HepG2 (cell line): ENCODE measurements around the gene MTO1. TPM values are rescaled to one million over a fixed set of nuclear protein-coding genes. Genes with fewer than 3 reads are reported as not detected.

Experiments
- AFF4 ChIP-seq: sonication (generic); formaldehyde crosslinking; IDR thresholded peaks from 2 replicates; pipeline ENCODE4 v1.4.0; 2020; ENCODE audit warnings: missing genetic modification reagents
- CREB1 ChIP-seq, 2 experiments: fragments of 450-650 bp in 1 of 2; IDR thresholded peaks; 2 replicates each; pipeline ENCODE4 v1.6.1; 2016 to 2017; ENCODE audit warnings: control low read depth in 1 of 2, mild to moderate bottlenecking in 1 of 2, missing compliant biosample characterization in 1 of 2, missing genetic modification characterization in 1 of 2
- HCFC1 ChIP-seq: fragments of 150-350 bp; IDR thresholded peaks from 2 replicates; pipeline ENCODE4 v1.6.1; 2014; ENCODE audit warnings: low read depth, low read length
- KLF6 ChIP-seq: IDR thresholded peaks from 2 replicates; pipeline ENCODE4 v1.8.0; 2016; ENCODE audit warnings: missing biosample characterization, missing genetic modification reagents
- MIXL1 ChIP-seq: IDR thresholded peaks from 2 replicates; pipeline ENCODE4 v1.6.1; 2016
- MXD4 ChIP-seq: IDR thresholded peaks from 2 replicates; pipeline ENCODE4 v1.6.1; 2016; ENCODE audit warnings: mild to moderate bottlenecking, missing biosample characterization, missing genetic modification reagents
- NFIB ChIP-seq: sonication (generic); formaldehyde crosslinking; IDR thresholded peaks from 2 replicates; pipeline ENCODE4 v1.9.0; 2021; ENCODE audit warnings: missing genetic modification reagents, mild to moderate bottlenecking, borderline replicate concordance
- PLSCR1 ChIP-seq: sonication (generic); formaldehyde crosslinking; IDR thresholded peaks from 2 replicates; pipeline ENCODE4 v1.5.0; 2020; ENCODE audit warnings: missing genetic modification reagents, mild to moderate bottlenecking, borderline replicate concordance
- SMARCC2 ChIP-seq: fragments of 450-650 bp; IDR thresholded peaks from 2 replicates; pipeline ENCODE4 v1.6.1; 2017; ENCODE audit warnings: antibody characterized with exemption, mild to moderate bottlenecking
- ZNF318 ChIP-seq: sonication (generic); formaldehyde crosslinking; IDR thresholded peaks from 2 replicates; pipeline ENCODE4 v1.4.0; 2020; ENCODE audit warnings: mild to moderate bottlenecking, missing genetic modification reagents
- ZNF343 ChIP-seq: sonication (generic); formaldehyde crosslinking; IDR thresholded peaks from 2 replicates; pipeline ENCODE4 v1.4.0; 2020; ENCODE audit warnings: mild to moderate bottlenecking, missing genetic modification reagents
- ZNF720 ChIP-seq: sonication (generic); formaldehyde crosslinking; IDR thresholded peaks from 2 replicates; pipeline ENCODE4 v1.4.0; 2020; ENCODE audit warnings: missing genetic modification reagents
- ZNF816 ChIP-seq: sonication (generic); formaldehyde crosslinking; IDR thresholded peaks from 2 replicates; pipeline ENCODE4 v1.8.0; 2022; ENCODE audit warnings: missing genetic modification reagents, mild to moderate bottlenecking, borderline replicate concordance
- polyA plus RNA-seq, 8 experiments: library from polyadenylated mRNA; depleted of rRNA in 3 of 8; stranded (reverse) in 7 of 8; unstranded in 1 of 8; fragments of >200 nt; fragmentation: Illumina TruSeq in 4 of 8; extraction: Trizol in 4 of 8; gene quantifications; 2 replicates each; pipeline versions ENCODE4 v1.2.1 to v1.2.3, GENCODE V29; 2011 to 2016; ENCODE audit warnings: low read depth in 4 of 8, missing spikeins in 1 of 8, mixed read lengths in 1 of 8; ENCODE audit not compliant: insufficient read depth in 1 of 8
- total RNA-seq, 5 experiments: library from RNA; depleted of rRNA; stranded (reverse); fragments of >200 nt; fragmentation: Illumina TruSeq; extraction: Trizol; gene quantifications; 2 replicates each; pipeline ENCODE4 v1.2.3, GENCODE V29; 2016; ENCODE audit warnings: low read depth in 1 of 5

Gene MTO1
- total and polyA plus RNA-seq, 2 of the 13 experiments (the other 11 are each of a cell fraction or from before 2014, with no cell fraction given): 21.1 to 45.3 TPM

GRCh38 chr6:73523434-73524123 is 62.0 kb downstream of the MTO1 start (continued):
- TF ChIP-seq AFF4 (CRISPR knock-in tag) (0 out of 2 replicates have a peak, but pooled peaks have one; percentile 68), HCFC1 (no peak), KLF6 (CRISPR knock-in tag) (peak; percentile 65; the same call in 1 of the 2 replicates), ZNF720 (CRISPR knock-in tag) (no peak), NFIB (no peak), ZNF318 (CRISPR knock-in tag) (0 out of 2 replicates have a peak, but pooled peaks have one; percentile 25), MXD4 (CRISPR knock-in tag) (peak; percentile 84; the same call in 1 of the 2 replicates), SMARCC2 (no peak), ZNF816 (no peak), ZNF343 (CRISPR knock-in tag) (no peak), MIXL1 (CRISPR knock-in tag) (no peak), PLSCR1 (CRISPR knock-in tag) (no peak), CREB1 (IDR thresholded peaks at IDR 0.05) (no peak), CREB1 (CRISPR knock-in tag; IDR thresholded peaks at IDR 0.05) (no peak; the same call in 1 of the 2 replicates)
